Left cardiac atrium (tissue), 4 donors: ENCODE measurements around the gene PDE3B. TPM values are rescaled to one million over a fixed set of nuclear protein-coding genes. Genes with fewer than 3 reads are reported as not detected.

Experiments
- ATAC-seq, 2 donors: fragments of 200-7000 bp; cut with Tn5 transposase; one replicate each; pipeline ENCODE4 v1.9.1; 2020; ENCODE audit warnings: mild to moderate bottlenecking in 2 of 2, moderate library complexity in 2 of 2
- DNase-seq: peaks from one replicate; pipeline ENCODE4 v3.0.0-alpha.2; 2020
- intact Hi-C, 2 donors: fragments of 100-400 bp; cut with DNase I; formaldehyde crosslinking; loops; one replicate each; pipeline versions ENCODE4 v1.14.1 to v1.15.1; 2022 to 2023
- total RNA-seq, 2 donors: library from RNA; stranded (reverse); fragmentation: NEBNext Ultra II Directional; extraction: Animal tissue kit (Norgen Biotek cat#: 25700); gene quantifications; one replicate each; pipeline ENCODE4 v1.2.1, GENCODE V29; 2021
- donor health status: DM: no; HTN: yes; CAD: no.
- donor health status: DM: no; HTN: yes; CAD: no; lungs with severe emphysema.
- donor health status: DM: yes; HTN: yes; CAD: no.
- donor health status: Dilated cardiomyopathy.

PDE3B gene
- total RNA-seq, 2 donors from 2014 or later = 17.8 to 18.7 TPM

DNA sequence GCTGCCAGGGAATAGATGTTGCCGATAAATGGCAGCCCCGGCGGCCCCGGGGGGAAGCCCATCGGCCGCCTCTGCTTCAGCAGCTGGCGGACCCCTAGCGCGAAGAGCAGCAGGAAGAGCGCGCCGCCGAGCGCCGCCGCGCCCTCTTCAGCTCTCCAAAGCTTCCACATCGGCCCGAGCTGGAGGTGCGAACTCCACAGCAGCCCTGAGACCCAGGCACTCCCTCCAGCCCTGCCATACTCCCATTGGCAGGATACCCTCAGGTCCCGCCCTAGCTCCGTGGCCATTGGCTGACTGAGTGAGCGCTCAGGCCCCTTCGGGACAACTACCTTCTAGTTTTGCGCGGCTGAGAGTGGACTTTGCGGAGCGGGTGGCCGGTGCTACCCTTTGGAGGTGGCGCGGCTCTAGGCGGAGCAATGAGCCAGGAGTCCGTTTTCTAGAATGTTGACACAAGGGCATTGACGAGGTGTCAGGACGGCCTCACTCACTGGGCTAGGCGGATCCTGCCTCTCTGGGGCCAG lies 248.5 kb downstream of the PDE3B start, which contains the start of gene CYP2R1:
Gene CYP2R1 (minus strand): TSS at position 196 of the 521 bp plus-strand sequence. CDS start 26 bp downstream, at position 170.
- DNase-seq = peak; percentile 96
- ATAC-seq = peak; percentile 98 to 99
- intact Hi-C loops = loop anchor here in 1 of 2 donors (5.0 to 10.0 kb wide), 2 partner anchors 247 to 370 kb away; partner anchors contain the start of genes PDE3B and PSMA1

DNA sequence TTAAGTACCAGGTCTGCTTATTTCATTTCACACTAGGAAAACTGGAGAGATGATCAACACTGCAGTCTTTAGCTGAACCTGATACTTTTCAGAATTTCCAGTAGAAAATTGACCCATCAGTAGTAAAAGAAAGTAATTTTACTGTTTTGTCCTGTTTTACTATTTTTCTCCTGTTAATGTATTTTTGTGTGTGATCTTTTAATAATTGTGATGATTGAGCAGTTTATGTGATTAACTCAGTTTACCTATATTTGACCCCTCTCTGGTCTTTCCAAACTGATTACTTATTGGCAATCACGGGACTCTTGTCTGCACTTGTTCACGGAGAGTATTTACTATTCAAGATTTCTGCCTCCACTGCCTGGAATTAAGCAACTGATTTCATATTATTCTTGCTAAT lies 249.0 kb downstream of the PDE3B start:
- DNase-seq (no peak), ATAC-seq (no peak)
- intact Hi-C loops = loop anchor here in 1 of 2 donors (5.0 to 10.0 kb wide), 2 partner anchors 248 to 370 kb away; partner anchors contain the start of genes PDE3B and PSMA1

DNA sequence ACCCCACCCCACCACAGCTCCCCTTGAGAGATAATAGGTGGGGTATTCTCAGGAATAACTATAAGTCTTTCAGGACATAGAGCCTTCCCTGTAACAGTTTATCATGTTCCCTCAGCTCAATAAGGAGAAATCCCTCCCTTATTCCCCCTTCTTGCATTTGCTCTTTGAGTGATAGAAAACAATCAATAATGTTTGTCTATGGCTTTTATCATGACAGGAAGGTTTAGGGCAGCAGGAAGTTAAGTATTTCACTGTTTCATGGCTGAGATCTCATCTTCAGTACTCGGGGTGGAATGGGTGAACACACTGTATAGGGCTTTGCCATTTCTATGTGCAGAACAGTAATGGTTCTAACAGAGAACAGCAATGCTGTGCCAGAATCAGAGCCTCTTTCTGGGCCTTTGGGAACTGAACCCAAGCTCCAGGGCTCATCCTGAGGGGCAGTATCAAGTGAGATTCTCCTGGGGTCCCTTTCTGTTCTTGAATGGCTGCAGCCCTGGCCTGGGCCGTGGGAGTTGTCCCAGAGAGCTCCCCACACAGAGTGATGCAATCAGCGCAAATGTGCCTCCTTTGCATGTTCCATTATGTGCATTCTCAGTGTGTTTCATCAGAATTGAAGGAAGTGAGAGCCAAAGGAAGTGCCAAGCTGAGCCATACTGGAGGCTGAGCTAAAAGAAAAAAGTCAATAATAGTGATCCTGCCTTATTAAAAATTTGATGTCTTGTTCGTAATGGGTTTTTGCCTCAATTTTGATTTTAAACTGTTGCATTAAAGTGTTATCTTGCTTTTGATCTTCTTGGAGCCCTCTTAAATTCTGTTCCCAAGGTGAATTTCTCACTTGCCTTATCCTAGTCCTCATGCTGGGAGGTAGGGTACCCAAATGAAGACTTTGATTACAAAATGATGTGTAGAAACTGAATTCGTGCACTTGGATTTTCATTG lies 251.3 kb downstream of the PDE3B start:
- intact Hi-C loops = loop anchor here in 1 of 2 donors (5.0 to 10.0 kb wide), 2 partner anchors 250 to 373 kb away; partner anchors contain the start of genes PDE3B and PSMA1
- ATAC-seq = no peak

DNA sequence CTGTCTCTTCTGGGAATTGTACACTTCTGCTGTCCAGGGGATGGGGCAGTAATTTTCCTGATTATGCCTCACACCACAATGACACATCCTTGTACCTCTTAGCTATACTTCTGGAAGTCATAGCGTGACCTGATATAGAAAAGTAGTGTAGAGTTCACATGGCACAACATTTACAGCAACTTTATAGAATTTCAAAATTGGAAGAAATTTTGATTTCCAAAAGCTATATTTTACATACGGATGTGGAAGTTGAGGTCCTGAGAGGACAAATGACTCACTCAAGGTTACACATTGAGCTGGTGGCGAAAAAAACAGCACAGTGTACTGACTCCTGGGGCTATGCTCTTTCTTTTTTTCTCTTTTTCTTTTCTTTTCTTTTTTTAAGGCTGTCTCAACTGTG lies 254.8 kb downstream of the PDE3B start:
- intact Hi-C loops = loop anchor here in 1 of 2 donors (10.0 kb wide), 1 partner anchor 254 kb away; the partner anchor contains the start of gene PDE3B
- DNase-seq (no peak), ATAC-seq (no peak)

More for the DNA sequence above, 251.3 kb downstream of the PDE3B start:
- DNase-seq = peak; percentile 46

DNA sequence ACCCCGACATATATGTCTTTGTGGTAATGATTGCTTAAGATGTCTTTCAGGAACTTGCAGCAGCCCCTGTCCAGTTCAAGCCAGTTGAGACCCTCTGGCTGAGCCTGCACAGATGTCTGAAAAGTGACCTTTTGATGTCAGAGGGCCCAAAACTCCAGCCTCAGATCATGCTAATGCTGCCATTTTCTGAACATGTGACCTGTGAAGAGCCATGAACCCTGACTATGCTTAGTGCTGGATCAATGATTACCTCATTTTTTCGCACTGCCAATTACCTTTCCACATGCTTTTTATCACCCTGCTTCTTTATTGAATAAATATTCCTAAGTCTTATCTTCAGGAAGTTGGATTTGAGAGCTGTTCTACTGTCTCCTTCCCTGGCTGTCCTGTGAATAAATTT lies 255.3 kb downstream of the PDE3B start:
- no peak for ATAC-seq
- intact Hi-C loops = loop anchor here in 1 of 2 donors (10.0 kb wide), 1 partner anchor 254 kb away; the partner anchor contains the start of gene PDE3B

DNA sequence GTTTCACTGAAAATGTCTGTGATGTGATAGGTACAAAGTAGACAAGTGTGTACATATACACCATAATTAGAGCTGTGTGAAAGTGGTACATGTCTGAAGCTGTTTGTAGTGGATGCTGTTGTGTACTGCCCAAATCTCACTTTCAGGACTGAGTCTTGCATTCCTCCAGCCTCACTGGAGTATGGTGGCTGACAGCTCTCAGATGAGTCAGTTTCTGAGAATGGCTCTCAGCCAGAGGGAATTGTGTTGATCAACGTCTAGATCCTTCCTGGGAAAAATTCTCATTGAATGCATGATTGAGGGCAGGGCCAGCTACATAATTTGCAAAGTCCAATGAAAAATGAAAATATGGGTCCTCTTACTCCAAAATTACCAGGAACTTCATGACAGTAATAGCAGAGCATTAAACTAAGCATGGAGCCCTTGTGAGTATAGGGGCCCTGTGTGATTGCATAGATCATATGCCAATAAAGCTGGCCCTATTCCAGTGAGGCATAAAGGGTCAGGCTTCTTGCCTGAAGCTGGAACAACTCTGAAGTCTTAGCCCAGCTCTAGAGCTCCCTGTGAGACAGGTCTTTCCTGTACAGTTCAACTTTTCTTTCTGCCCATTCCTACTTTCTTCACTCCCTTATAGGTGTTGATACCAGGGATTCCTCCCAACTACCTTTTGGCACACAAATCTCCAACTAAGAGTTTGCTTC lies 259.2 kb downstream of the PDE3B start:
- ATAC-seq (no peak), DNase-seq (no peak)
- intact Hi-C loops = loop anchor here (10.0 kb wide), 2 partner anchors 108 to 368 kb away; no protein-coding TSS in a partner anchor

More for the DNA sequence above, 255.3 kb downstream of the PDE3B start:
- no peak for DNase-seq

DNA sequence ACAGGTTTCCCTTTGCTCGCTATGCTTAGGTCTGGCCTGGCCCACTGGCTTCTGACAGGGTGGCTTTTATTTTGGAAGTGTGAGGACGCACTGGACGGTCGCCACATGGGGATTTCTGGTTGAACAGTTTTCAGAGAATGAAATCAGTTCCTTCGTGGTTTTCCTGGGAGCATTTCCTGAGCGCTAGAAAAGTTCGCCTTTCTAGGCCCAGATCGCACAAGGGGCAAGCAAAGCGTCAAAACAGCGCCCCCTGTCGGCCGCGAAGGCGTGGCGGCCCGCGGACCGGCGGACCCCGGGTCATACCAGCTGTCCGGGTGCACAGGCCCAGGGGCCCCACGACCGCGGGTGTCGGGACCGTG lies 261.1 kb downstream of the PDE3B start:
- intact Hi-C loops = loop anchor here (5.0 to 10.0 kb wide), 5 partner anchors 110 to 370 kb away; no protein-coding TSS in a partner anchor
- ATAC-seq (peak; percentile 85 to 86), DNase-seq (peak; percentile 86)

DNA sequence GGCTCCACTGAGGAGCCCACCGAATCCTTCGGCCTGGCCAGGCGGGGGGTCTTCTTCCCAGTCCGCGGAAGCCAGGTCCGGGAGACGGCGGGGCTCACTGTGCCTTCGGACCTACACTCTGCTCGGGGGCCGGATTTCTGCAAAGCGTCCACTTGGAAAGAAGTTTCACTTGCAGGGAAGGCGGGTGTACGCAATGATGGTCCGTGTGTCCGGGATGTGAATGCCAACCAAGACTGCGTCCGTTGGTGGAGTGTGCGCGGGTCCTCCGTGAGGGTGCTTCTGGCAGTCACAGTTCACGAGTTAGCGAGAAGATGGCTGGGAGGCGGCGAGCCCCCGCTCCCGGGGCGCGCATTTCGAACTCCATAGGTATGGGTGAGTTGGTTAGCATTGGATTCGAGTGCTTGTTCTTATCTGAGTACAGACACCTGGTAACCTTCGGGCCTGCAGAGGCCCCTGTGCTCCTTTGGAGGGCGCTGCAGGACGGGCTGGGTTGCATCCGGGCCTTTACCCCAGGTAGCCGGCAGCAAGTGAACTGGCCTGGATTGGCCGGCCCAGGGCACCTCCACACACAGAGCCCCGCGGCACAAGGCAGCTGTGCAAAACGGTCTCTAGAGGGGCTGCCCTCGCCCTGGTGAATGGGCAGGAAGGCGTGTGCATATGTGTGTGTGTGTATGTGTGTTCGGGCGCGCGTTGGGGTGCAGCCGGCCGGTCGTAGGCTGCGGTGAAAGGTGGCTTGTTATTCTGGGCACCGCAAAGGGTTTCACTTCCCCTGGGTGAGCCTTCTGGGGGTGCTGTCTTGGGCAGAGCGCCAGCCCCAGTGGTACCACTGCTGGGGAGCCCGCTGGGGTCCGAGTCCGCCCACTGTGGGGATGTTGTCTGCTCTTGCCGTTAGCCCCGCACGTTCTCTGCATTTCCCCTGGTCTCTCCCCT lies 261.8 kb downstream of the PDE3B start:
- DNase-seq (peak; percentile 49), ATAC-seq (peak; percentile 44 to 58)
- intact Hi-C loops = loop anchor here (5.0 to 10.0 kb wide), 5 partner anchors 111 to 371 kb away; no protein-coding TSS in a partner anchor

DNA sequence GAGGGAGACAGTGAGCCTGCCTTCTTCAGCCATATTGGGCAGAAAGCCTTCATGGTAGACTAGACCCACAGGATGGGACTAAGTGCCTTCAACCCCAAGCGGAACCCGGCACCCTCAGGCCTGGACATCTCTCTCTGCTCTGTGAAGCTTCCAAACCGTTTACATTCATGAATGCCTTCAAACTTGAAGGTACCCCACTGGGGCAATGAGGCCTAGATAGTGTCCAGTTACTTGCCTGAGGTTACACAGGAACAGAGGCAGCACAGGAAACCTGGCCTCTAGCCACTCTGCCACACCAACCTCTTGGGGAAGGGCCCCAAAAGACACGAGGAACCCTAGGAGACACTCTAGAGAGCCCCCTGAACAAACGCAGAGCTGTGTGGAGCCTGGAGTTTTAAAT lies 263.0 kb downstream of the PDE3B start:
- ATAC-seq (no peak), DNase-seq (no peak)
- intact Hi-C loops = loop anchor here (5.0 to 10.0 kb wide), 5 partner anchors 112 to 372 kb away; no protein-coding TSS in a partner anchor

DNA sequence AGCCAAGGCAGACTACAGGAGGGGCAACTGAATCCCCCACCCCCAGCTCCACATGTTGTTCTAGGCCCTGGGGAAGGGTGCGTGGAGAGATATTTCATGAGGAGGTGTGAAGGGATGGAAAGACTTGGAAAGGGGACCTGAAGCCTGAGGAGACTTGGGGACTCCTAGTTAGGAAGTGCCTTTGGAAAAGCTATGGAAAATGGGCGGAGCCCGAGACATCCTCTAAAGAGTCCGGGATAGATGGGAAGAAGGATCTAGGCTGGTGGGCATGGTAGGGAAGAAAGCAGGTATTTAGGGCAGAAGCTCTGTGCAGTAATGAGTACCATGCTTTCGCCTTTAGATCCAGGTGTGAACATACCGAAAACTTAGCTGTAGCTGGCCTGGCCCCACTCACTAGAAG lies 263.4 kb downstream of the PDE3B start:
- ATAC-seq (no peak), DNase-seq (no peak)
- intact Hi-C loops = loop anchor here (5.0 to 10.0 kb wide), 5 partner anchors 112 to 372 kb away; no protein-coding TSS in a partner anchor

DNA sequence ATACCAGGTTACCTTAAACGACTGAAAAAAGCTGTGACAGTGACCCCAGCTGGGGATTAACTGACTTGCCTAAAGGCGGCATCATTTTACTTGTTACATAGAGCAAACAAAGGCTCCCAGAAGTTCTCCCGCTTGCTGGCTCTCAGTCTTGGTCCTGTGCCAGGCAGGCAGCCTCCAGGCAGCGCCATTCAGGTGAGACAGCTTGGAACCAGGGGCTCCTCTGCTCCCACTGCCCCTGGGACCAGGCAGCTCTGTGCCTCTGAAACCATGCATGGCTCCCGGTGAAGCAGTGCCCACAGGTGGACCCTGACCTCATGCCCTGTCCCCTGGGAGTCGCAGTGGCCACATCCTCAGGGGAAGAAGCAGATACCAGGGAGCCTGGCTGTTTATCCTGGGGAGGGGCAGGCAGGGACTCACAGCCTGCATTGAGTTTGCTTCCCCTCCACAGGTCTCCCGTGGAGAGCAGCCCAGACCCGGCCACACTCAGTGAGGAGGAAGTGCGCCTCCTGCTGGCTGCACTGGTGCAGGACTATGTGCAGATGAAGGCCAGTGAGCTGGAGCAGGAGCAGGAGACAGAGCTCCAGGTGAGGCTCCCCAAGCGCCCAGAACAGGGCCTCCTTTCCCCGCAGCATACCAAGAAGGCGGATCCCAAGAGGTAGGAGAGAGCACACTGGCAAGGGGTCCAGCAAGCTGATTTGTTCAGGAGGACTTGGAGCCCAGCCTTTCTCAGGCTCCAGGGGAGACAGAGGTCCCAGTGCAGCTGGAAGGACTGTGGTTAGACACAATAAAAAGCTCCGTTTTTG lies 264.0 kb downstream of the PDE3B start:
- DNase-seq (peak; percentile 85), ATAC-seq (peak; percentile 64 to 84)
- intact Hi-C loops = loop anchor here (1.0 to 10.0 kb wide), 6 partner anchors 113 to 373 kb away; no protein-coding TSS in a partner anchor

DNA sequence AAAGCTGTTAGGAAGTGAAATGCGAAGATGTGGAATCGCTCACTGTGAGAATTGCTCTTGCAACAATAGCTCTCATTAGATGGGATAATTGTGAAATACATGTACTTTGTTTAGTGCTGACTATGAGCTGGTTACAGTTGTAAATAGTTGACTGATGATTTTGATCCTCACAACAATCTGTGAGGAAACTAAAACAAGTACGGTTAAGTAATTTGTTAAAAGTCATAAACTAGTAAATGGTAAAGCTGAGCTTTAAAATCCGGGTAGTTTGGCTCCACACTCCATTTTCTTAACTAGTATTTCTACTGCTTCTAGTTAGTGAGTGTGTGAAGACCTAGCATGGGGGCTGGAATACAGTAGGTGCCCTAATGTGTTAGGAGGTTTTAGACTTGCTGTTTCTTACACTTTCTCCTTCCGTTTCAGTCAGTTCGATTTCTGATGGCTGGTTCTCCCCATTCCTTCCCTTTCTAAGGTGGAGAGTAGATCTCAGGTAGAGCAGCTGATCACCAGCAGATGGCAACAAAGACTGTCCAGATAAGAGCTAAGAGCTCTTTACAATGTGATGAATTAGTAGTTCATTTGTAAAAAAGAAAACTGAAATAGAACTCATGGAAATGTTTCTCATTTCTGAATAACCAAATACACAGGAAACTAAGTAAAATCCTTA lies 264.7 kb downstream of the PDE3B start:
- ATAC-seq (peak; percentile 38 to 53), DNase-seq (no peak)
- intact Hi-C loops = loop anchor here (1.0 to 10.0 kb wide), 6 partner anchors 114 to 374 kb away; no protein-coding TSS in a partner anchor

DNA sequence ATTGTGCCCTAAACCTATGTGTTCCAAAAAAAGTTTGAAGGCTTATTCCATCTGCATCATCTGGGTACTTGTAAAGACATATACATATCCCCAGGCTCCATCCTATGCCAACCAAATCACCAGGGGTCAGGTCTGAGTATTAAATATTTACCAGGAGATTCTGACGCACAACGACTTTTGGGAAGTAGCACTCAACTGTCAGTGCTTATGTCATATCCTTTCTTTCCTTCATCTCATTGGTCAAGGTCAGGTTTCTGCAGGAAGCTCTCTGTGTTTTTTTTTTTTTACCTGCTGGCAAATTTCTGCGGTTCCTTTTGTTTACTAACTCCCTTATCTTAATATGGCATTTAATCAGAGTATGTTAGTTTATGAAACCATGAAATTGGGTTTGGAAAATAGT lies 270.9 kb downstream of the PDE3B start:
- ATAC-seq (no peak), DNase-seq (no peak)
- intact Hi-C loops = no loop called here

DNA sequence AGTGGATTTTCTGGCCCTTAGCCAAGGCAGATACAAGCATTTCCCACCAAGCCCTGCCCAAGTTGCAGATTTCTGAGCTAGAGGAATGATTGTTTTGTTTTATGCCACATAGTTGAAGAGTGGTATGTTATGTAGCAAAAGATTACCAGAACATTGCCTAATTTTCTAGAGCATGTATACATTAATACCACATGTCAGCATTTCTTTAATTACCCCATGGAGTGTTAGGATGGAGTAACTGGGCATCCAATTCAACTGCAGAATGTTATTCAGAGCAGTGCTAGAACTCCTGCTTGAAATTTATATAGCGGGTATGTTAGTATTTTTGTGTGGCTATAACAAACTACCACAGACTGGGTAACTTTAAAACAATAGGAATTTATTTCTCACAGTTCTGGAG lies 272.8 kb downstream of the PDE3B start:
- intact Hi-C loops = no loop called here
- DNase-seq = no peak
- no peak for ATAC-seq
